H9 (cell line): Measurements from ENCODE around the gene SLC24A3. TPM values are rescaled to one million over a fixed set of nuclear protein-coding genes. Genes with fewer than 3 reads are reported as not detected.

Experiments
- DNase-seq: peaks from one replicate; pipeline ENCODE4 v3.0.0-alpha.2; 2017
- H2AFZ ChIP-seq: one replicate; pipeline ENCODE4 v1.6.1; 2013; ENCODE audit warnings: mild to moderate bottlenecking, low read length, control low read depth, moderate library complexity
- H2AK5ac ChIP-seq: 2 replicates; pipeline ENCODE4 v1.6.1; 2013; ENCODE audit warnings: low read length, control low read depth, mixed read lengths; ENCODE audit not compliant: insufficient read length
- H2BK120ac ChIP-seq: one replicate; pipeline ENCODE4 v1.6.1; 2013; ENCODE audit warnings: low read depth, mild to moderate bottlenecking, low read length, control low read depth, inconsistent platforms; ENCODE audit not compliant: poor library complexity, severe bottlenecking
- H2BK12ac ChIP-seq: 2 replicates; pipeline ENCODE4 v1.6.1; 2013; ENCODE audit warnings: low read length, control low read depth, mixed read lengths, low read depth; ENCODE audit not compliant: insufficient read length
- H2BK15ac ChIP-seq: 2 replicates; pipeline ENCODE4 v1.6.1; 2013; ENCODE audit warnings: low read depth, low read length, control low read depth
- H2BK20ac ChIP-seq: one replicate; pipeline ENCODE4 v1.6.1; 2013; ENCODE audit warnings: low read depth, mild to moderate bottlenecking, low read length, control low read depth, inconsistent platforms; ENCODE audit not compliant: poor library complexity, severe bottlenecking
- H2BK5ac ChIP-seq: 2 replicates; pipeline ENCODE4 v1.6.1; 2013; ENCODE audit warnings: low read length, control low read depth, mixed read lengths; ENCODE audit not compliant: insufficient read length
- H3K14ac ChIP-seq: 2 replicates; pipeline ENCODE4 v1.6.1; 2013; ENCODE audit warnings: low read length, control low read depth; ENCODE audit not compliant: insufficient read depth
- H3K18ac ChIP-seq: 2 replicates; pipeline ENCODE4 v1.6.1; 2013; ENCODE audit warnings: low read depth, mild to moderate bottlenecking, mixed read lengths, low read length, control low read depth; ENCODE audit not compliant: insufficient read length
- H3K23ac ChIP-seq: 2 replicates; pipeline ENCODE4 v1.6.1; 2013; ENCODE audit warnings: low read length, control low read depth, mixed read lengths, low read depth; ENCODE audit not compliant: insufficient read length
- H3K23me2 ChIP-seq: 2 replicates; pipeline ENCODE4 v1.6.1; 2013; ENCODE audit warnings: low read depth, mild to moderate bottlenecking, mixed read lengths, low read length, control low read depth; ENCODE audit not compliant: insufficient read length, poor library complexity, severe bottlenecking
- H3K27ac ChIP-seq: 2 replicates; pipeline ENCODE4 v1.5.1; 2013; ENCODE audit warnings: low read length, control low read depth, mixed read lengths, low read depth; ENCODE audit not compliant: insufficient read length
- H3K27me3 ChIP-seq: 2 replicates; pipeline ENCODE4 v1.6.1; 2013; ENCODE audit warnings: low read length, control low read depth, inconsistent platforms; ENCODE audit not compliant: insufficient read depth
- H3K4ac ChIP-seq: 2 replicates; pipeline ENCODE4 v1.6.1; 2013; ENCODE audit warnings: low read depth, mild to moderate bottlenecking, control low read depth, inconsistent platforms, low read length, moderate library complexity
- H3K4me1 ChIP-seq: 2 replicates; pipeline ENCODE4 v1.6.1; 2013; ENCODE audit warnings: low read length, control low read depth, inconsistent platforms; ENCODE audit not compliant: insufficient read depth
- H3K4me2 ChIP-seq: 2 replicates; pipeline ENCODE4 v1.6.1; 2013; ENCODE audit warnings: low read length, control low read depth, mixed read lengths; ENCODE audit not compliant: insufficient read length, insufficient read depth
- H3K56ac ChIP-seq: 2 replicates; pipeline ENCODE4 v1.6.1; 2013; ENCODE audit warnings: low read depth, mild to moderate bottlenecking, mixed read lengths, low read length, control low read depth; ENCODE audit not compliant: insufficient read length
- H3K79me1 ChIP-seq: 2 replicates; pipeline ENCODE4 v1.6.1; 2013; ENCODE audit warnings: low read depth, mild to moderate bottlenecking, moderate library complexity, low read length, control low read depth, inconsistent platforms; ENCODE audit not compliant: insufficient read depth, poor library complexity, severe bottlenecking
- H3K79me2 ChIP-seq: 2 replicates; pipeline ENCODE4 v1.6.1; 2013; ENCODE audit warnings: low read length, control low read depth, inconsistent platforms; ENCODE audit not compliant: insufficient read depth
- H3K9ac ChIP-seq: 2 replicates; pipeline ENCODE4 v1.6.1; 2013; ENCODE audit warnings: low read length, control low read depth, mixed read lengths; ENCODE audit not compliant: insufficient read length; ENCODE audit errors: extremely low read depth
- H3K9me3 ChIP-seq: one replicate; pipeline ENCODE4 v1.6.1; 2013; ENCODE audit warnings: low read depth, low read length, inconsistent platforms; ENCODE audit not compliant: control insufficient read depth
- H3T11ph ChIP-seq: one replicate; pipeline ENCODE4 v1.6.1; 2013; ENCODE audit warnings: mild to moderate bottlenecking, low read length, control low read depth, inconsistent platforms
- H4K20me1 ChIP-seq: one replicate; pipeline ENCODE4 v1.6.1; 2013; ENCODE audit not compliant: control insufficient read depth, insufficient read length, insufficient read depth
- H4K5ac ChIP-seq: 2 replicates; pipeline ENCODE4 v1.6.1; 2013; ENCODE audit warnings: low read depth, mild to moderate bottlenecking, mixed read lengths, low read length, control low read depth; ENCODE audit not compliant: insufficient read length
- H4K8ac ChIP-seq: replicated peaks from 2 replicates; pipeline ENCODE4 v1.6.1; 2013; ENCODE audit warnings: low read length, control low read depth, mixed read lengths, low read depth; ENCODE audit not compliant: insufficient read length
- H4K91ac ChIP-seq: 2 replicates; pipeline ENCODE4 v1.6.1; 2013; ENCODE audit warnings: low read depth, mild to moderate bottlenecking, moderate library complexity, mixed read lengths, low read length, control low read depth; ENCODE audit not compliant: insufficient read length
- H3K27ac Mint-ChIP-seq, 3 experiments: 2 replicates in 2 of 3; 3 replicates in 1 of 3; pipeline ENCODE4 v1.8.0; 2020 to 2021; ENCODE audit warnings: mixed read lengths in 3 of 3, mild to moderate bottlenecking in 1 of 3, moderate library complexity in 1 of 3
- H3K27me3 Mint-ChIP-seq: 2 replicates; pipeline ENCODE4 v1.8.0; 2021; ENCODE audit warnings: low read depth, mild to moderate bottlenecking, moderate library complexity, mixed read lengths
- H3K36me3 Mint-ChIP-seq, 3 experiments: 2 replicates in 2 of 3; 3 replicates in 1 of 3; pipeline ENCODE4 v1.8.0; 2020 to 2021; ENCODE audit warnings: low read depth in 3 of 3, mixed read lengths in 3 of 3; ENCODE audit not compliant: insufficient read depth in 1 of 3
- H3K4me1 Mint-ChIP-seq, 2 experiments: 2 replicates each; pipeline ENCODE4 v1.8.0; 2020; ENCODE audit warnings: mixed read lengths in 2 of 2
- H3K4me3 Mint-ChIP-seq, 2 experiments: 2 replicates in 1 of 2; 3 replicates in 1 of 2; pipeline ENCODE4 v1.8.0; 2020 to 2021; ENCODE audit warnings: mild to moderate bottlenecking in 2 of 2, mixed read lengths in 2 of 2, moderate library complexity in 1 of 2
- H3K9me3 Mint-ChIP-seq, 2 experiments: 2 replicates in 1 of 2; 3 replicates in 1 of 2; pipeline ENCODE4 v1.8.0; 2020; ENCODE audit warnings: mild to moderate bottlenecking in 2 of 2, mixed read lengths in 2 of 2, moderate library complexity in 1 of 2
- WGBS: extraction: QIAGEN DNeasy Blood & Tissue Kit; methylation state at CpG from one replicate; pipeline ENCODE4 v1.1.7; 2013; ENCODE audit warnings: missing lambda C conversion rate, low lambda C conversion rate, mixed read lengths; ENCODE audit not compliant: insufficient read length; ENCODE audit errors: extremely low coverage; 5-methylcytosine and 5-hydroxymethylcytosine counted together
- total RNA-seq: library from RNA; stranded (reverse); gene quantifications from 2 replicates; pipeline ENCODE4 v1.2.1, GENCODE V29; 2021
- TF ChIP-seq, protein P1 (sequence below): fragments of 200-600 bp; sonication (generic); conservative IDR thresholded peaks from 3 replicates; pipeline ENCODE4 v1.8.0; 2021; ENCODE audit warnings: antibody characterized with exemption, mild to moderate bottlenecking

SLC24A3 gene
- total RNA-seq, 1 experiment from 2014 or later, result 0.83 TPM

DNA sequence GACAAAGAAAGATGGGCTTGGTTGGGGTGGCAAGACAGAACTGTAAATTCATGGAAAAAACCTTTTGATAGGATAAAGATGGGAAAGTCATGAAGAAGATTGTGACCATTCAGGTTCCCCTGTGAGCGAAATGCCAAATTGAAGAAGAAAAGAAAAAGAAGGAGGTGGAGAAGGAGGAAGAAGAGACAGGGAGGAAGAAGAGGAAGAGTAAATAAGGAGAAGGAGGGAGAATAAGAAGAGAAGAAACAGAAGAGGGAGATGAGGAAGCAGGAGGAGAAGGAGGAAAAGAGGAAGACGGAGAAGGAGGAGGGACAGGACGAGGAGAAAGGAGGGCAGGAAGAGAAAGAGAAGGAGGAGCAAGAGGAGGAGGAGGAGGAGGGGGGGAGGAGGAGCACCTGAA, 199.8 kb downstream of the SLC24A3 start:
- H3K27me3 Mint-ChIP-seq, result no peaks in the 10 kb centered on the region; the same call in 1 of the 2 replicates

More for the DNA sequence above, 199.8 kb downstream of the SLC24A3 start:
- Histone ChIP-seq H2AFZ (no peak overlapping the region), H3K14ac (no peak overlapping the region), H3K18ac (no peak overlapping the region), H4K20me1 (no peaks in the 10 kb centered on the region), H2BK20ac (no peak overlapping the region), H3K9ac (no peak overlapping the region), H4K91ac (no peak overlapping the region), H3K23me2 (no peaks in the 10 kb centered on the region), H3K9me3 (no peaks in the 10 kb centered on the region), H3K27me3 (no peaks in the 10 kb centered on the region), H3K4me1 (no peaks in the 10 kb centered on the region), H2BK12ac (no peak overlapping the region), H2BK15ac (no peak overlapping the region), H3K23ac (no peak overlapping the region), H4K8ac (no peak overlapping the region), H2BK120ac (no peak overlapping the region), H3K4me2 (no peak overlapping the region), H3K27ac (no peak overlapping the region), H3K79me2 (no peaks in the 10 kb centered on the region), H3K79me1 (no peaks in the 10 kb centered on the region), H4K5ac (no peak overlapping the region), H3K56ac (no peak overlapping the region), H3T11ph (no peak overlapping the region), H2BK5ac (no peak overlapping the region), H3K4ac (no peak overlapping the region), H2AK5ac (no peak overlapping the region)
- TF ChIP-seq, protein P1, sequence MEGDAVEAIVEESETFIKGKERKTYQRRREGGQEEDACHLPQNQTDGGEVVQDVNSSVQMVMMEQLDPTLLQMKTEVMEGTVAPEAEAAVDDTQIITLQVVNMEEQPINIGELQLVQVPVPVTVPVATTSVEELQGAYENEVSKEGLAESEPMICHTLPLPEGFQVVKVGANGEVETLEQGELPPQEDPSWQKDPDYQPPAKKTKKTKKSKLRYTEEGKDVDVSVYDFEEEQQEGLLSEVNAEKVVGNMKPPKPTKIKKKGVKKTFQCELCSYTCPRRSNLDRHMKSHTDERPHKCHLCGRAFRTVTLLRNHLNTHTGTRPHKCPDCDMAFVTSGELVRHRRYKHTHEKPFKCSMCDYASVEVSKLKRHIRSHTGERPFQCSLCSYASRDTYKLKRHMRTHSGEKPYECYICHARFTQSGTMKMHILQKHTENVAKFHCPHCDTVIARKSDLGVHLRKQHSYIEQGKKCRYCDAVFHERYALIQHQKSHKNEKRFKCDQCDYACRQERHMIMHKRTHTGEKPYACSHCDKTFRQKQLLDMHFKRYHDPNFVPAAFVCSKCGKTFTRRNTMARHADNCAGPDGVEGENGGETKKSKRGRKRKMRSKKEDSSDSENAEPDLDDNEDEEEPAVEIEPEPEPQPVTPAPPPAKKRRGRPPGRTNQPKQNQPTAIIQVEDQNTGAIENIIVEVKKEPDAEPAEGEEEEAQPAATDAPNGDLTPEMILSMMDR, result no peak
- Mint-ChIP-seq H3K27ac (no peak overlapping the region), H3K4me3 (no peak overlapping the region), H3K4me1 (peaks cover 7 to 20% of the 10 kb centered on the region in 2 experiments), H3K36me3 (no peaks in the 10 kb centered on the region; a peak in 3 of 7 replicates), H3K9me3 (no peaks in the 10 kb centered on the region)
- no peak for DNase-seq
- WGBS, result no CpG with 5 or more reads among the region's 3 CpGs
